Renal pelvis (tissue), 4 donors: ENCODE data around the gene TCN2. TPM values are rescaled to one million over a fixed set of nuclear protein-coding genes. Genes with fewer than 3 reads are reported as not detected.

ENCODE experiments used
- DNase-seq: peaks from one replicate; pipeline ENCODE4 v3.0.0-alpha.2; 2013
- polyA plus RNA-seq, 3 donors: library from polyadenylated mRNA; unstranded; fragments of 120-200 nt; gene quantifications; one replicate each; pipeline ENCODE4 v1.2.1, GENCODE V29; 2013; ENCODE audit not compliant: insufficient read length in 3 of 3

The TCN2 gene
- polyA plus RNA-seq, 3 donors: 64.4 to 73.5 (median 70.3) TPM

- no peak for DNase-seq
These were observed 33.4 kb downstream of the TCN2 start for GRCh38 chr22:30640361-30640760.

DNA sequence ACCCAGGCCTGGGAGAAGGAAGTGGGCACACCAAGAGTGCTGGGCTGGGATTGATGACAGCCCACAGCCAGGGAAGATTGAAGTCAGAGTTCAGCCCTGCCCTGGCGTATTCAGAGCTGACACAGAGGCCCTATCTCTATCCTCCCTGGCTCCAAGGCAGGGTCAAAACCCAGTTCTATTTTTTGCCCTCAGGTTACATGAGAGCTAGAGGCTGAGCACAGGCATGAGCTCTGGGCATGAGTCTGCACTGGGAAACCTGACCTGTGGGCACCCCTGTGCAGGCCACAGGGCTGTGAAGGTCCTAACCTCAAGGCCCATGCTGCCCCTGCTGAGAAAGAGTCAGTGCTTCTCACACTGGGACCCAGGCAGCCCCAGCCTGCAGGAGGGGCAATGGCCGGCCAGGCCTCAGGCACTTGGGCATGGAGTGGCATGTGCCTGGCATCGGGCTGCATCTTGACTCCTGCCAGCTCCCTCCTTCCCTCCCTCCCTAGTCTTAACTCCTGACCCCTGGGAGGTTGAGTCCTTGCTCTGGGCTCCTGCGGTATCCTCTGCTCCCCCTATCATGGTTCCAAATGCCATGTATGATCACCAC is 34.0 kb downstream of the TCN2 start:
- no peak for DNase-seq

DNA sequence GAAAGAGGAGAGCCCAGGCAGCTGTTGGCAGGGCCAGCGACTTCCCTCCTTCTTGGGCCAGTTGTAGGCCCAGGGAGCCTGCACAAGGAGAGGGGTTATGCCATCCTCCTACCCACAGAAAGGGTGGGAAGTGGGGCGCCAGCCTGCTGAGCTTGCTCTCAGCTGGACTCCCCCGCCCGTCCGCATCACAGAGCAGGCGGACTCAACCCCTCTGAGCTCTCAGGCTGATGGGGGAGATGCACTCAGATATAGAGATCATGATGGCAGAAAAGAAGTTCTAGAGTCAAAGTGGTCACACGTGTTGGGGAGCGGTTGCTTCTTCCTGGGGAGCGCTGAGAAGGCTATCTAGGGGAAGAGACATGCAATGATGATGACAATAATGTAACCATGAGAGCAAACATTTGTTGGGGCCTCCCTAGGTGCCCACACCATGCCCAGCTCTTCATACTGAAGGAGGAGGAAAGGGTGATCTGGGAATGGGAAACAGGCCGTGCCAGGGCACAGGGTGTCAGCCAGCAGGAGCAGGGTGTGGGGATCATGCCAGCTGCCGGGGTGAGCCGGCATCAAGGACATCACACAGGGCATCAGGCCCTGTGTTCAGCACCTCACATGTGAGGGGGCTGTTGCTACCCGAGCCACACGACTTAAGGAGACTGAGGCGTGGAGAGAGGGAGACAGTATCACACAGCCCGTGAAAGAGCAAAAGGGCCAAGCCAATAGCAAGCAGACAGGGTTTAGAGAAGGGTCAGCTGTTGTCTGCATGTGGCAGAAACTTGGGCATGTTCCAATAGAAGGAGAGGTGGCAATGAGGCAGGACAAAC is 36.3 kb downstream of the TCN2 start:
- no peak for DNase-seq

- no peak for DNase-seq
These were observed 39.7 kb downstream of the TCN2 start for GRCh38 chr22:30646518-30647160.

- DNase-seq: no peak
These were observed 40.6 kb downstream of the TCN2 start for GRCh38 chr22:30647536-30647935.

DNA sequence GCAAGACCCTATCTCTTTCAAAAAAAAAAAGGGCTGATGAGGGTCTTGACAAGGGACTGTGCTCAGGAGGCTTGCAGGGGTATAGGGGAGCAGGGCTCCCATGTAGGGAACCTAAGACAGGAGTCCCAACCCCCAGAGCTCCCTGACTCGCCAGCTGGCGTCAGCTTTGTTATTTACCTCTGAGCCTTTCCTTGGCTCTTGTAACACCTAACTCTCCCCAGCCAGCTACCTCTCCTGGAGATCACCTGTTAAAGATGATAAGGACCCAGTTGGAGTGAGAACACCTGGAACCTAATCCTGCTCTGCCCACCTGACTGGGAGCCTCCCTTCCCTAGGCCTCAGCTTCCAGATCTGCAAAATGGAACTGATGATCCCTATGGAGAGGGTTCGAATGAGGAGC is 41.9 kb downstream of the TCN2 start:
- no peak for DNase-seq

GRCh38 chr22:30649430-30650007 is 42.5 kb downstream of the TCN2 start:
- no peak for DNase-seq

GRCh38 chr22:30650508-30651116 is 43.6 kb downstream of the TCN2 start:
- DNase-seq: no peak

DNA sequence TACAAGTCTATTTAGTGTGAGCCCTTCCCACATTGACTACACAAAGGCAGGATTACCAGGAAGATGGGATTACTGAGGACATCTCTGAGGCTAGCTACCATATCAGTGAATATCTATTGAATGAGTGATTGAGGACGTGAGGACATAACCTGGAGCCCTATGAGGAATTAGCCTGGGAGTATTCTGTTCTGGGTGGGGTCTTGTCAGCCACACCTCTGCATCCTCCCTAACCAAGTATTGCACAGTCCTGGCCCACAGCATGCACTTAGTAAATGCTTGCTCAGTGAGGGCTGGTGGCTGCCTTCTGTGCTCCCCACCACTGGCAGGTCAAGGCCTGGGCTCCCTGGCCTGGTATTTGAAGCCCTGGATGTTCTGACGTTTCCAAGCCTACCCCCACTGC is 45.9 kb downstream of the TCN2 start:
- DNase-seq: no peak

DNA sequence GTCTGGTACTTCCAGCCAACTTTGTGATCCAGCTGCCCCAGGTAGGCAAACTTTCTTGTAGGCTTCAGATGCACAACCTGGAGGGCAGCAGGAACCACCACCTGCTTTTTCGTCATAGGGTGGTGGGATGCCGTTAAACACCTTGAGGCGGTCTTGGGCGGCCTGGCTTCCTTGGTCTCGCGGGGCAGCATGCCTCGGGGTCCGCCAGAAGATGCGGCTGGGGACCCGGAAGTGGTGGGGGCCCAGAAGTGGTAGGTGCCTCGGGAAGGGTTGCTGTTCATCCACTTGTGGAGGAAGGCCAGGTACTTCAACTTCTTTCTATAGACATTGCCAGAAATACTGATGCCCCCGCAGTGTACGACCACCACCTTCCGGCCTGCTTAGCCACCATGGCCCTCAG is 47.4 kb downstream of the TCN2 start:
- DNase-seq: no peak

DNA sequence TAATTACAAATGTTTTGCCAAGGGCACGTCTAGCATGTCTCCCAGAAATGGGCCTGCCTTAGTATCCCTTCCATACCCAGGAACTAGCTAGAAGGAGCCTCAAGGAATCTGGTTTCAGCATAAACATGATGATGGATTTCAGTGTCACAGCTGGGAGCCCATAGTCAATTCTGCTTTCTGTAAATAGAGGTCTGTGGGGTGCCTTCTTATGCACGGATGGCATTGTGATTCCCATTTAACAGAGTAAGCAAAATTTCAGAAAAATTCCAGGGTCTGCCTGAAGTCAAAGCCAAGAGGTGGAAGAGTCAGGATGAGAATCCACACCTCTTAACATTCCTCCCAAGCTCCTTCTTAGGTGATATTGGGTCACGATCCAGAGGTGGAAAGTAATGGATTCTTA is 48.6 kb downstream of the TCN2 start:
- DNase-seq: no peak

- no peak for DNase-seq
These were observed 55.1 kb downstream of the TCN2 start for GRCh38 chr22:30662040-30662439.

DNA sequence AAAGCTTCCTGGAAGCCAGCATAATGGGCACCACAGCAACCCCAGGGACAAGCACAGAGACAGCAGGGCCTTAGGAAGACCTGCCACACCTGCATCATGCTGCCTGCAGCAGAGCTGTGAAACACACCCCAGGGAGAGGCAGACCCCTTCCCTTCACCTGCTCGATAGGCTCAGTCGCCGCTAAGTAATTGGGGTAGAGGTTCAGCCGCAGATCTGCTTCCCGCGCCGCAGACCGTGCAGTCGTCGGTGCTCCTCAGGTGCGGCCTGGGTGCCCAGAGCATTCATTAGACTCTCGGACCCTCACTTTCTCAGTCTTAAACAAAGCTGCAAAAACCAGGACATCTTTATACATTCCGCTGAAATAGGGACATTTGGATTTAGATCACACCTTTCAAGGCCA is 57.8 kb downstream of the TCN2 start:
- no peak for DNase-seq

DNA sequence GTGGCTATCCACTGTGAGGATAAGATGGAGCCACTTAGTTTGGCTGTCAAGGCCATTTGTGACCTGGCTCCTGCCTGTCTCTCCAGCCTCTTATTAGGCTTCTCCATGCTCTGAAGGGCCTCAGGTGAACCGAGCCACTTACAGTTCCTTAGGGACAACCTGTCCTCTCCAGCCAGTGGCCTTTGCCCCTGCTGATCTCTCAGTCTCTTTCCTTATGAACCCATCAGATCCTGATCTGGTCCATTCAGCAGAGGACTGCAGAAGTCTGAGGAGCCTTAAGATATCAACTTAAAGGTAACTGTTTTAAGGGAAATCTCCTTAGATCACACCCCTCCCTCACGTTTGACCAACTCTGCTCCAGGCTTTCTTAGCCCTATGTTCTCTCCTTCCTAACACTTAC is 58.3 kb downstream of the TCN2 start:
- no peak for DNase-seq

DNA sequence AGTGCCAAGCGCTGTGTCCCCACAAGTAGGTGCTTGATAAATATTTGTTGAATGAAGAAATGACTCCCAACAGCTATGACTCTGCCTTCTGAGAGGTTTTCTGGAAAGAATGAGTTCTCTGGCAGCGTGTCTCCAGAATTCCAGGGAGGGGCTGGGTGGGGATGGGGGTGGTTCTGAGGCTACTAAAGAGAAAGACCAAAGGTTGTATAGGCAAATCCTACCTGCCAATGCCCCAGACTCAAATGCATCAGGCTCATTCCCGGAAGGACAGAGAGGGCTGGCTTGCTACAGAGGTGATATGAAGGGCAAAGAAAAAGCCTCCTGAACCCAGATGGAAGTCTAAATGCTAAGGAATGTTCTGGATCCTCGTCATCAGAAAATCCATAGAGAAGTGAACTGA is 58.8 kb downstream of the TCN2 start:
- DNase-seq: no peak

GRCh38 chr22:30667107-30667493 is 60.1 kb downstream of the TCN2 start:
- no peak for DNase-seq

- peak; percentile 90 for DNase-seq
These were observed 60.8 kb downstream of the TCN2 start, which contains the start of gene DUSP18 for GRCh38 chr22:30667494-30668385. TSS of gene DUSP18 (minus strand) at chr22:30667875. CDS start at chr22:30664003, 3,872 bp downstream.

DNA sequence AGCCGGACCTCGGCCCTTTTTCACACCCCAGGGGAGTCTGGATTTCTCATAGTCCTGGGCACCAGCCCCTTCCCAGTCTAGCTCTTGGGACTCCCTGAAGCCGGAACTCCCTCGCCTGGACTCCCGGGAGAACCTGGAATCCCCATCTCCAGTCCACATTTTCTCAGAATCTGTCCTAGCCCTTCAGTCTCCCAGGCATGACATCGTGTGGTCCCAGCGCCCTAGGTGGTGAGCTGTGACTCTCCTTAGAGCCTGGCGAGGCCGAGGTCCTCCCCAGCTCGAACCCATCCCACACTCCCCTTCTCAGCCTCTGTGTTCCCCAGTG is 61.4 kb downstream of the TCN2 start:
- no peak for DNase-seq

GRCh38 chr22:30671071-30671470 is 64.1 kb downstream of the TCN2 start:
- DNase-seq: no peak

GRCh38 chr22:30673136-30673535 is 66.2 kb downstream of the TCN2 start:
- no peak for DNase-seq

- DNase-seq: no peak
These were observed 67.5 kb downstream of the TCN2 start for GRCh38 chr22:30674482-30674881.
